Measurements from ENCODE around the gene BRK1.
"Not testable (repeated sequence)": the region's sequence is repeated elsewhere in the genome, so short reads cannot be mapped to it uniquely, and the experiment has no call there.

BRK1 gene

DNA sequence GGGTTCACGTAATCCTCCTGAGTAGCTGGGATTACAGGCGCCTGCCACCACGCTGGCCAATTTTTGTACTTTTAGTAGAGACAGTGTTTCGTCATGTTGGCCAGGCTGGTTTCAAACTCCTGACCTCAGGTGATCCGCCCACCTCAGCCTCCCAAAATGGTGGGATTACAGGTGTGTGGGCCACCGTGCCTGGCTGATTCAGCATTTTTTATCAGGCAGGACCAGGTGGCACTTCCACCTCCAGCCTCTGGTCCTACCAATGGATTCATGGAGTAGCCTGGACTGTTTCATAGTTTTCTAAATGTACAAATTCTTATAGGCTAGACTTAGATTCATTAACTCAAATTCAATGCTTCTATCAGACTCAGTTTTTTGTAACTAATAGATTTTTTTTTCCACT lies 35.5 kb downstream of the BRK1 start:
- TF ChIP-seq MYC (IDR thresholded peaks at IDR 0.05; ENCODE audit: low read depth, low read length) = no peak
- TF ChIP-seq, protein P1, sequence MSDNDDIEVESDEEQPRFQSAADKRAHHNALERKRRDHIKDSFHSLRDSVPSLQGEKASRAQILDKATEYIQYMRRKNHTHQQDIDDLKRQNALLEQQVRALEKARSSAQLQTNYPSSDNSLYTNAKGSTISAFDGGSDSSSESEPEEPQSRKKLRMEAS (IDR thresholded peaks at IDR 0.05; ENCODE audit: low read depth, low read length) = no peak
- TF ChIP-seq, protein P2, sequence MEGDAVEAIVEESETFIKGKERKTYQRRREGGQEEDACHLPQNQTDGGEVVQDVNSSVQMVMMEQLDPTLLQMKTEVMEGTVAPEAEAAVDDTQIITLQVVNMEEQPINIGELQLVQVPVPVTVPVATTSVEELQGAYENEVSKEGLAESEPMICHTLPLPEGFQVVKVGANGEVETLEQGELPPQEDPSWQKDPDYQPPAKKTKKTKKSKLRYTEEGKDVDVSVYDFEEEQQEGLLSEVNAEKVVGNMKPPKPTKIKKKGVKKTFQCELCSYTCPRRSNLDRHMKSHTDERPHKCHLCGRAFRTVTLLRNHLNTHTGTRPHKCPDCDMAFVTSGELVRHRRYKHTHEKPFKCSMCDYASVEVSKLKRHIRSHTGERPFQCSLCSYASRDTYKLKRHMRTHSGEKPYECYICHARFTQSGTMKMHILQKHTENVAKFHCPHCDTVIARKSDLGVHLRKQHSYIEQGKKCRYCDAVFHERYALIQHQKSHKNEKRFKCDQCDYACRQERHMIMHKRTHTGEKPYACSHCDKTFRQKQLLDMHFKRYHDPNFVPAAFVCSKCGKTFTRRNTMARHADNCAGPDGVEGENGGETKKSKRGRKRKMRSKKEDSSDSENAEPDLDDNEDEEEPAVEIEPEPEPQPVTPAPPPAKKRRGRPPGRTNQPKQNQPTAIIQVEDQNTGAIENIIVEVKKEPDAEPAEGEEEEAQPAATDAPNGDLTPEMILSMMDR (IDR thresholded peaks at IDR 0.05; ENCODE audit: low read depth, low read length) = no peak
- TF ChIP-seq POLR2A (IDR thresholded peaks at IDR 0.05; ENCODE audit: extremely low read depth, insufficient read length) = no peak
- no peak for DNase-seq (ENCODE audit: low read depth)
- no peak overlapping the region for H3K4me3 ChIP-seq (ENCODE audit: low read depth, low read length)

DNA sequence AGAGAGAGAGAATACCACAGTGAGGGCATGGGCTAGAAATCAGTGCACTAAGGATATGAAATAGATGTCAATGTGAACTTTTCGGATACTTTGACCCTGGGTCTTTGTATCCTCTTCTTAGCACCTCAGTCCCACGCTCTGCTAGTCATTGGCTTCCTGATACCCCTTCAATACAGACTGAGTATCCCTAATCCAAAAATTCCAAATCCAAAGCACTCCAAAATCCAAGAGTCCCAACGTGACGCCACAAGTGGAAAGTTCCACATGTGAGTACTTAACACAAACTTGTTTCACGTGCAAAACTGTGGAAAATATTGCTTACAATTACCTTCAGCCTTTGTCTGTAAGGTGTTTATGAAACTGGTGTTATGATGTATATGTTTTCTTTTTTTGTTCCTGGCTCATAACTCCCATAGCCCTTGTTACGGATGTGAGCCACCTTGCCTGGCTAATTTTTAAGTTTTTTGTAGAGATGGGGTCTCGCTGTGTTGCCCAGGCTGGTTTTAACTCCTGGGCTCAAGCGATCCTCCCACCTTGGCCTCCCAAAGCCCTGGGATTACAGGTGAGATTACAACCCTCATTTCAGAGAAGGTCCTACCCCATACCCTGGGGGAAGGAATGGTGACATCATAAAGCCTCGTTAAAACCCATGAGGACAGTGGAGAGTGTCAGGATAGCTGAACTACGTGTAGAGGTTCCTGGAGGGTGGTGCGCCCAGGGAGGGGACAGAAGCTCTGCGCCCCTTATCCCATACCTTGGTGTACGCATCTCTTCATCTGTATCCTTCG lies 39.1 kb downstream of the BRK1 start:
- TF ChIP-seq, protein P1 (IDR thresholded peaks at IDR 0.05; ENCODE audit: low read depth, low read length) = no peak
- TF ChIP-seq MYC (IDR thresholded peaks at IDR 0.05; ENCODE audit: low read depth, low read length) = no peak
- no peak for TF ChIP-seq POLR2A (IDR thresholded peaks at IDR 0.05; ENCODE audit: extremely low read depth, insufficient read length)
- TF ChIP-seq, protein P2 (IDR thresholded peaks at IDR 0.05; ENCODE audit: low read depth, low read length) = no peak
- H3K4me3 ChIP-seq (ENCODE audit: low read depth, low read length) = no peak overlapping the region
- no peak for DNase-seq (ENCODE audit: low read depth)

DNA sequence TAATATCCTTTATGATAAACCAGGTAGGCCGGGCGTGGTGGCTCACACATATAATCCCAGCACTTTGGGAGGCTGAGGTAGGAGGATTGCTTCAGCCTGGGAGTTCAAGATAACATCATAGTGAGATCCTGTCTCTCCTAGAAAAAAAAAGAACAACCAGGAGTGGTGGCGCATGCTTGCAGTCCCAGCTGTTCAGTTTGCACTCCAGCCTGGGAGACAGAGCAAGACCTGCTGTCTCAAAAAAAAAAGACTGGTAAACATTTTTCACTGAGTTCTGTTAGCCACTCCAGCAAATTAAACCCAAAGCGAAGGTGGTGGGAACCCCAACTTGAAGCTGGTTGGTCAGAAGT lies 39.6 kb downstream of the BRK1 start:
- no peak overlapping the region for H3K4me3 ChIP-seq (ENCODE audit: low read depth, low read length)
- TF ChIP-seq MYC (IDR thresholded peaks at IDR 0.05; ENCODE audit: low read depth, low read length) (no peak), POLR2A (IDR thresholded peaks at IDR 0.05; ENCODE audit: extremely low read depth, insufficient read length) (no peak)
- TF ChIP-seq, protein P2 (IDR thresholded peaks at IDR 0.05; ENCODE audit: low read depth, low read length) = no peak
- TF ChIP-seq, protein P1 (IDR thresholded peaks at IDR 0.05; ENCODE audit: low read depth, low read length) = no peak
- no peak for DNase-seq (ENCODE audit: low read depth)

DNA sequence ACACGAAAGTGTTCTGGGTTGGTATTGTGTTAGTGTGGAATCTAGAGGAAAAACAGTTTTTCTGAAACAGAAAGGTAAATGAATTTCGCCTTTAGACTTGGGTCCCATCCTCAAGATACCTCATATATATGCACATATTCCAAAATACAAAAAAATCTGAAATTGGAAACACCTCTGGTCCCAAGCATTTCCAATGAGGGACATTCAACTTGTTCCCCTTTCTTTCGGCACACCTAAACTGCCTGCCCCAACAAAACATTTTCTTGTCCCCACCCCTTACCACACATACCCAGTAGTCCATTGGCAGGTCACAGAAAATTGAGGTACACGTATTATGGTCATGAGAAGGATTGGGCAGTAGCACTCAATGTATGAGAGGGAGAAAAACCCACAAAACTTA lies 40.2 kb downstream of the BRK1 start:
- no peak for DNase-seq (ENCODE audit: low read depth)
- no peak overlapping the region for H3K4me3 ChIP-seq (ENCODE audit: low read depth, low read length)
- TF ChIP-seq, protein P2 (IDR thresholded peaks at IDR 0.05; ENCODE audit: low read depth, low read length) = no peak
- TF ChIP-seq POLR2A (IDR thresholded peaks at IDR 0.05; ENCODE audit: extremely low read depth, insufficient read length) (no peak), MYC (IDR thresholded peaks at IDR 0.05; ENCODE audit: low read depth, low read length) (no peak)
- TF ChIP-seq, protein P1 (IDR thresholded peaks at IDR 0.05; ENCODE audit: low read depth, low read length) = no peak

DNA sequence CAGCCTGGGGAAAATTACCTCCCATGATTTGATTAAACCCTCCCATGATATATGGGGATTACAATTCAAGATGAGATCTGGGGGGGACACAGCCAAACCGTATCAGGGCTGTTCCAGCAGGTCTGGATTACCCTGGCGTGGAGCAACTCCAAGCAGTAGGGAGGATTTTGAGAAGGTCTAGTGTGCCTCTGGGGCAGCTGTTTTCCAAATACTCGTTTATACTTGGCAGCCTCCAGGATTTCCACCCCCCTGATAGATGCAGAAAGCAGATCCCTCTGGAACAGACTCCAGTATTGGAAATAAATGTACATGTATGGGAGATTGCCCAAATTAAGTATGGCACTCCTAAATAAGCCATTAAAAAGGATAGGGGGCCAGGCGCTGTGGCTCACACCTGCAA lies 41.6 kb downstream of the BRK1 start:
- DNase-seq (ENCODE audit: low read depth) = no peak
- H3K4me3 ChIP-seq (ENCODE audit: low read depth, low read length) = no peak overlapping the region
- TF ChIP-seq, protein P2 (IDR thresholded peaks at IDR 0.05; ENCODE audit: low read depth, low read length) = no peak
- TF ChIP-seq POLR2A (IDR thresholded peaks at IDR 0.05; ENCODE audit: extremely low read depth, insufficient read length) = no peak
- no peak for TF ChIP-seq MYC (IDR thresholded peaks at IDR 0.05; ENCODE audit: low read depth, low read length)
- TF ChIP-seq, protein P1 (IDR thresholded peaks at IDR 0.05; ENCODE audit: low read depth, low read length) = no peak

DNA sequence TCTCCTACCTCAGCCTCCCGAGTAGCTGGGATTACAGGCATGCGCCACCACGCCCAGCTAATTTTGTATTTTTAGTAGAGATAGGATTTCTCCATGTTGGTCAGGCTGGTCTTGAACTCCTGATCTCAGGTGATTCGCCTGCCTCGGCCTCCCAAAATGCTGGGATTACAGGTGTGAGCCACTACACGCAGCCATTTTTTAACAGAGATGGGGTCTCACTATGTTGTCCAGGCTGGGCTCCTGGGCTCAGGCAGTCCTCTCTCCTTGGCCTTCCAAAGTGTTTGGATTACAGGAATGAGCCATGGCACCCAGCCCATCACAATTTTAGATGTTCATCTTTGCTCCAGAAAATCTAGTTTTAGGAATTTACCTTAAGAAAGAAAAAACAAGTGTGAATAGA lies 43.1 kb downstream of the BRK1 start:
- not testable (repeated sequence) for DNase-seq (ENCODE audit: low read depth); H3K4me3 ChIP-seq (ENCODE audit: low read depth, low read length)

Measured in NB4 (cell line).